GM12878 (cell line): ENCODE data around the gene PUDP.

Experiments used
- BHLHE40 ChIP-seq, 2 experiments: fragments of 450-650 bp in 1 of 2; IDR thresholded peaks; 2 replicates each; pipeline ENCODE4 v1.6.1; 2011 to 2017; ENCODE audit warnings: low read depth in 2 of 2, borderline replicate concordance in 1 of 2, improper control_type of control experiment in 1 of 2, low read length in 1 of 2, mild to moderate bottlenecking in 1 of 2
- CTCF ChIP-seq, 3 experiments: IDR thresholded peaks in 2 of 3; conservative IDR thresholded peaks in 1 of 3; 2 replicates each; pipeline ENCODE4 v1.5.1; 2011; ENCODE audit warnings: low read depth in 3 of 3, low read length in 3 of 3, mild to moderate bottlenecking in 3 of 3, control low read depth in 2 of 3, moderate library complexity in 2 of 3, inconsistent platforms in 1 of 3, mixed read lengths in 1 of 3; ENCODE audit not compliant: control insufficient read depth in 2 of 3, insufficient read depth in 1 of 3; ENCODE audit errors: extremely low read depth in 1 of 3
- IRF4 ChIP-seq: IDR thresholded peaks from 2 replicates; pipeline ENCODE4 v1.6.1; 2011; ENCODE audit warnings: low read depth, low read length
- MXI1 ChIP-seq: fragments of 150-350 bp; IDR thresholded peaks from 2 replicates; pipeline ENCODE4 v1.6.1; 2011; ENCODE audit warnings: low read depth, mild to moderate bottlenecking, inconsistent platforms, low read length, improper control_type of control experiment
- POLR2AphosphoS5 ChIP-seq: IDR thresholded peaks from 2 replicates; pipeline ENCODE4 v1.6.1; 2011; ENCODE audit warnings: mild to moderate bottlenecking, low read length, inconsistent platforms
- RBBP5 ChIP-seq: fragments of 200-600 bp; sonication (generic); conservative IDR thresholded peaks from 2 replicates; pipeline ENCODE4 v1.6.1; 2016
- RELA ChIP-seq: fragments of 450-650 bp; IDR thresholded peaks from 2 replicates; pipeline ENCODE4 v1.8.0; 2014; ENCODE audit warnings: borderline replicate concordance; ENCODE audit not compliant: partially characterized antibody
- STAT3 ChIP-seq: IDR thresholded peaks from 2 replicates; pipeline ENCODE4 v1.6.1; 2011; ENCODE audit warnings: low read depth, low read length, improper control_type of control experiment
- SUZ12 ChIP-seq: fragments of 200-600 bp; sonication (generic); IDR thresholded peaks from one replicate; pipeline ENCODE4 v1.6.1; 2018; ENCODE audit warnings: antibody characterized with exemption, mild to moderate bottlenecking; ENCODE audit not compliant: unreplicated experiment
- TF ChIP-seq, protein P1 (sequence below): fragments of 450-650 bp; IDR thresholded peaks from 2 replicates; pipeline ENCODE4 v1.6.1; 2017; ENCODE audit warnings: mild to moderate bottlenecking, moderate library complexity

GRCh38 chrX:7146703-7147412 is 1.1 kb downstream of the PUDP start:
- 0 out of 2 replicates have a peak, but pooled peaks have one; percentile 30 for TF ChIP-seq MXI1
- TF ChIP-seq POLR2AphosphoS5 = no peak; the same call in 1 of the 2 replicates
- TF ChIP-seq, protein P1, sequence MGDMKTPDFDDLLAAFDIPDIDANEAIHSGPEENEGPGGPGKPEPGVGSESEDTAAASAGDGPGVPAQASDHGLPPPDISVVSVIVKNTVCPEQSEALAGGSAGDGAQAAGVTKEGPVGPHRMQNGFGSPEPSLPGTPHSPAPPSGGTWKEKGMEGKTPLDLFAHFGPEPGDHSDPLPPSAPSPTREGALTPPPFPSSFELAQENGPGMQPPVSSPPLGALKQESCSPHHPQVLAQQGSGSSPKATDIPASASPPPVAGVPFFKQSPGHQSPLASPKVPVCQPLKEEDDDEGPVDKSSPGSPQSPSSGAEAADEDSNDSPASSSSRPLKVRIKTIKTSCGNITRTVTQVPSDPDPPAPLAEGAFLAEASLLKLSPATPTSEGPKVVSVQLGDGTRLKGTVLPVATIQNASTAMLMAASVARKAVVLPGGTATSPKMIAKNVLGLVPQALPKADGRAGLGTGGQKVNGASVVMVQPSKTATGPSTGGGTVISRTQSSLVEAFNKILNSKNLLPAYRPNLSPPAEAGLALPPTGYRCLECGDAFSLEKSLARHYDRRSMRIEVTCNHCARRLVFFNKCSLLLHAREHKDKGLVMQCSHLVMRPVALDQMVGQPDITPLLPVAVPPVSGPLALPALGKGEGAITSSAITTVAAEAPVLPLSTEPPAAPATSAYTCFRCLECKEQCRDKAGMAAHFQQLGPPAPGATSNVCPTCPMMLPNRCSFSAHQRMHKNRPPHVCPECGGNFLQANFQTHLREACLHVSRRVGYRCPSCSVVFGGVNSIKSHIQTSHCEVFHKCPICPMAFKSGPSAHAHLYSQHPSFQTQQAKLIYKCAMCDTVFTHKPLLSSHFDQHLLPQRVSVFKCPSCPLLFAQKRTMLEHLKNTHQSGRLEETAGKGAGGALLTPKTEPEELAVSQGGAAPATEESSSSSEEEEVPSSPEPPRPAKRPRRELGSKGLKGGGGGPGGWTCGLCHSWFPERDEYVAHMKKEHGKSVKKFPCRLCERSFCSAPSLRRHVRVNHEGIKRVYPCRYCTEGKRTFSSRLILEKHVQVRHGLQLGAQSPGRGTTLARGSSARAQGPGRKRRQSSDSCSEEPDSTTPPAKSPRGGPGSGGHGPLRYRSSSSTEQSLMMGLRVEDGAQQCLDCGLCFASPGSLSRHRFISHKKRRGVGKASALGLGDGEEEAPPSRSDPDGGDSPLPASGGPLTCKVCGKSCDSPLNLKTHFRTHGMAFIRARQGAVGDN = no peak
- TF ChIP-seq RELA = no peak
- no peak for TF ChIP-seq STAT3
- TF ChIP-seq IRF4 = no peak
- no peak for TF ChIP-seq CTCF (IDR thresholded peaks at IDR 0.05 in 2 of 3, conservative IDR thresholded peaks at IDR 0.05 in 1 of 3; ENCODE audit: control insufficient read depth in 2 of 3, extremely low read depth in 1 of 3, insufficient read depth in 1 of 3, low read depth in 3 of 3, low read length in 3 of 3)
- no peak for TF ChIP-seq SUZ12
- no peak for TF ChIP-seq BHLHE40 (IDR thresholded peaks at IDR 0.05; ENCODE audit: borderline replicate concordance in 1 of 2, low read depth in 2 of 2, low read length in 1 of 2)
- no peak for TF ChIP-seq RBBP5
